ENCODE results near the gene RHBG. TPM values are rescaled to one million over a fixed set of nuclear protein-coding genes. Genes with fewer than 3 reads are reported as not detected.

Gene RHBG
- total RNA-seq, 4 donors from 2014 or later: not detected

DNA sequence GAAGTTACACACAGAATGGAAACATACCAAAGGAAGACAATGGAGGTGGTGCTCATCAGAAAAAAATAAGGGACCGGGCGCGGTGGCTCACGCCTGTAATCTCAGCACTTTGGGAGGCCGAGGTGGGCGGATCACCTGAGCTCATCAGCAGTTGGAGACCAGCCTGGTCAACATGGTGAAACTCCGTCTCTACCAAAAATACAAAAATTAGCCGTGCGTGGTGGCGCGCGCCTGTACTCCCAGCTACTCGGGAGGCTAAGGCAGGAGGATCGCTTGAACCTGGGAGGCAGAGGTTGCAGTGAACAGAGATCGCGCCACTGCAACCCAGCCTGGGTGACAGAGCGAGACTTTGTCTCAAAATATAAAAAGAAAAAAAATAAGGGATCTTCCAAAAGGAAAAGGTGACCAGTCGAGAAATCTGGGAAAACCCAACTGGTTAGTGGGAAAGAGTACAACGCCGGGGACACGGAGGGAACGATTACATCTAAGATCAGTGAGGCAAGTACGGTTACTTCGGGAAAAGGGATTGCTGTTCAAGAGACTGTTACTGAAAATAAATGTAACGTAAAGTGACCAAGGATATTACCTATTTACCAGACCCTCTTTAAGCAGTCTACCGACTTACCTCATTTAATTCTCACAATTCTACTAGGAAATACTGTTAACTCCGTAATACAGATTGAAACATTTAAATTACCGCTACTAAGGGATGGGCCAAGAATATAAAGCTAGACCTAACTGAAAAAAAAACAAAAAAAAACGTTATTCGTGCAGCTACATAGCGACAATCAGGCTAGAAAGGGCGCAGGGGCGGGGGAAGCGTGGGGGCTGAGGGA is 31.7 kb upstream of the RHBG start:
- TF ChIP-seq POLR2A (IDR thresholded peaks at IDR 0.05; ENCODE audit: low read depth) (no peak), POLR2AphosphoS5 (IDR thresholded peaks at IDR 0.05) (no peak)
- TF ChIP-seq, protein P1, sequence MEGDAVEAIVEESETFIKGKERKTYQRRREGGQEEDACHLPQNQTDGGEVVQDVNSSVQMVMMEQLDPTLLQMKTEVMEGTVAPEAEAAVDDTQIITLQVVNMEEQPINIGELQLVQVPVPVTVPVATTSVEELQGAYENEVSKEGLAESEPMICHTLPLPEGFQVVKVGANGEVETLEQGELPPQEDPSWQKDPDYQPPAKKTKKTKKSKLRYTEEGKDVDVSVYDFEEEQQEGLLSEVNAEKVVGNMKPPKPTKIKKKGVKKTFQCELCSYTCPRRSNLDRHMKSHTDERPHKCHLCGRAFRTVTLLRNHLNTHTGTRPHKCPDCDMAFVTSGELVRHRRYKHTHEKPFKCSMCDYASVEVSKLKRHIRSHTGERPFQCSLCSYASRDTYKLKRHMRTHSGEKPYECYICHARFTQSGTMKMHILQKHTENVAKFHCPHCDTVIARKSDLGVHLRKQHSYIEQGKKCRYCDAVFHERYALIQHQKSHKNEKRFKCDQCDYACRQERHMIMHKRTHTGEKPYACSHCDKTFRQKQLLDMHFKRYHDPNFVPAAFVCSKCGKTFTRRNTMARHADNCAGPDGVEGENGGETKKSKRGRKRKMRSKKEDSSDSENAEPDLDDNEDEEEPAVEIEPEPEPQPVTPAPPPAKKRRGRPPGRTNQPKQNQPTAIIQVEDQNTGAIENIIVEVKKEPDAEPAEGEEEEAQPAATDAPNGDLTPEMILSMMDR (IDR thresholded peaks at IDR 0.05): no peak
- no peaks in the 10 kb centered on the region for H3K9me3 ChIP-seq
- intact Hi-C loops (cut with DNase I): no loop called here
- peaks cover 18 to 35% (median 33%) of the 10 kb centered on the region in 4 donors for H3K36me3 ChIP-seq
- H3K27me3 ChIP-seq: no peaks in the 10 kb centered on the region
- peaks cover 19 to 29% (median 25%) of the 10 kb centered on the region in 4 donors for H3K4me1 ChIP-seq
- no peak for DNase-seq (ENCODE audit: extremely low spot score)
- H3K4me3 ChIP-seq: peak overlapping the region; percentile 78 to 94 (median 88)
- 40% methylated on average over 34 of the region's 34 CpGs for WGBS
- H3K27ac ChIP-seq (replicated peaks in 1 of 4): peak overlapping the region; percentile 82 to 90 (median 89)

DNA sequence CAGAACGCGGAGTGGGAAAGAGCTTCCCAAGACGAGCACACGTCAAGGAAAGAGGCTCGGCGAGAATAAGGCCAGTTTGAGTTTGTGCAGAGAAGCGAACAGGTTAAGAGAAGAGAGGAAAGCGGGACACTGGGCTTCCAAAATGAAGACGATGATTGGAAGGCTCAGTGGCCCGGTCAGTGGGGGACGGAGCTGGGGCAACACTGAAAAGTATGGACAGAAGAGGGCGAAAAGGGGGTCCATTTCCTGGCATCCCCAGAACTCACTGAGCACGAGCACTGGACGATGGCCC is 31.2 kb upstream of the RHBG start:
- no peak for DNase-seq (ENCODE audit: extremely low spot score)
- H3K4me1 ChIP-seq: peaks cover 19 to 29% (median 25%) of the 10 kb centered on the region in 4 donors
- H3K27me3 ChIP-seq: no peaks in the 10 kb centered on the region
- peak overlapping the region; percentile 78 to 94 (median 88) for H3K4me3 ChIP-seq
- H3K27ac ChIP-seq (replicated peaks in 1 of 4): peak overlapping the region; percentile 82 to 90 (median 89)
- intact Hi-C loops (cut with DNase I): no loop called here
- no peaks in the 10 kb centered on the region for H3K9me3 ChIP-seq
- TF ChIP-seq POLR2AphosphoS5 (IDR thresholded peaks at IDR 0.05): no peak
- no peak for TF ChIP-seq EP300 (IDR thresholded peaks at IDR 0.05)
- TF ChIP-seq POLR2A (IDR thresholded peaks at IDR 0.05; ENCODE audit: low read depth): no peak
- TF ChIP-seq, protein P1 (IDR thresholded peaks at IDR 0.05): no peak
- under 1% methylated on average over 14 of the region's 14 CpGs for WGBS
- H3K36me3 ChIP-seq: peaks cover 12 to 29% (median 28%) of the 10 kb centered on the region in 4 donors

DNA sequence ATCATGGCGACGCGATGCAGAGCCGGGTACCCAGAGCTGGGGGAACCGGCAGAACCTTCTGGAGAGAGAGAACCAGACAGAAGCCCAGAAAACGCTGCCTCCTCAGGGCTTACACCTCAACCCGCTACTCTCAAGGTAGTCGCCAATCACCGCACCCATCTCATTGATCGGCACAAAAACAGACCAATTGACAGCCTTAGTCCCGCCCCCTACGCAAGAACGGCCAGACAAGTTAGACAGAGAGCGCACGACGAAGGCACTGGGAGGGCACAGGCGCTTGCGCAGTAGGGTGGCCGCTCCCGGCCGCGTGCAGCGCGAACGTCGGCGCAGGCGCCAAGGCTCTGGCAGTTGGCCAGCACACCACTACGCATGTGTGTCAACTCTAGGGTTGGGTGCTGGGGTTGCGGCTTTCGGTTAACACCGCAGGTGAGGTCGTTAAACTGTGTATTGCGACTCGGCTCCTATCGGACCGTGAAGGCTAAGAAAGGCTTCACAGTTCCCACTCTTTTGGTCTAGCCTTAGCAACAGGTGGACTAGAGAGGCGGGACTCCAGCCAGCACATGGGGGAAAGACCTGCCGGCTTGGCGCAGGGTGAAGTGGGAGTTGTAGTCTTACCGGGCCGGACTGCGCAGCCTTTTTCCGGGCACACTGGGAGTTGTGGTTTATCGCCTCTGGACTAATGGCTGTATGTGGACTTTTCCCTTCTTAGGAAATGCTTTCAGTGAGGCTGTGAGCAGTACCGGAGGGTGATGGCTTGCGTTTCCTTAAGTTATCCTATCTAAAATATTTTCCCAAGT is 30.6 kb upstream of the RHBG start, which contains the start of the genes CCT3 and TSACC:
Gene CCT3, minus strand, starts transcription at position 113 of the 797 bp plus-strand sequence. Its CDS starts 108 bp downstream, at position 5.
Gene TSACC, plus strand, starts transcription at position 347 of the 797 bp plus-strand sequence. CDS start 1,232 bp downstream, outside the sequence.
- H3K27ac ChIP-seq (replicated peaks in 1 of 4): peak within 1 kb of the TSS; percentile 82 to 90 (median 89)
- DNase-seq (ENCODE audit: extremely low spot score): peak; percentile 100
- peak within 1 kb of the TSS; percentile 78 to 94 (median 88) for H3K4me3 ChIP-seq
- no peak for TF ChIP-seq POLR2A (IDR thresholded peaks at IDR 0.05; ENCODE audit: low read depth)
- TF ChIP-seq EP300 (IDR thresholded peaks at IDR 0.05): no peak
- peak; percentile 87 to 89 for TF ChIP-seq POLR2AphosphoS5 (IDR thresholded peaks at IDR 0.05)
- H3K27me3 ChIP-seq: no peaks in the 10 kb centered on the region
- intact Hi-C loops (cut with DNase I): no loop called here
- WGBS: under 1% methylated on average over 27 of the region's 47 CpGs
- H3K9me3 ChIP-seq: no peaks in the 10 kb centered on the region
- H3K36me3 ChIP-seq: peaks cover 9 to 24% (median 23%) of the 10 kb centered on the region in 4 donors
- peaks cover 19 to 29% (median 25%) of the 10 kb centered on the region in 4 donors for H3K4me1 ChIP-seq

DNA sequence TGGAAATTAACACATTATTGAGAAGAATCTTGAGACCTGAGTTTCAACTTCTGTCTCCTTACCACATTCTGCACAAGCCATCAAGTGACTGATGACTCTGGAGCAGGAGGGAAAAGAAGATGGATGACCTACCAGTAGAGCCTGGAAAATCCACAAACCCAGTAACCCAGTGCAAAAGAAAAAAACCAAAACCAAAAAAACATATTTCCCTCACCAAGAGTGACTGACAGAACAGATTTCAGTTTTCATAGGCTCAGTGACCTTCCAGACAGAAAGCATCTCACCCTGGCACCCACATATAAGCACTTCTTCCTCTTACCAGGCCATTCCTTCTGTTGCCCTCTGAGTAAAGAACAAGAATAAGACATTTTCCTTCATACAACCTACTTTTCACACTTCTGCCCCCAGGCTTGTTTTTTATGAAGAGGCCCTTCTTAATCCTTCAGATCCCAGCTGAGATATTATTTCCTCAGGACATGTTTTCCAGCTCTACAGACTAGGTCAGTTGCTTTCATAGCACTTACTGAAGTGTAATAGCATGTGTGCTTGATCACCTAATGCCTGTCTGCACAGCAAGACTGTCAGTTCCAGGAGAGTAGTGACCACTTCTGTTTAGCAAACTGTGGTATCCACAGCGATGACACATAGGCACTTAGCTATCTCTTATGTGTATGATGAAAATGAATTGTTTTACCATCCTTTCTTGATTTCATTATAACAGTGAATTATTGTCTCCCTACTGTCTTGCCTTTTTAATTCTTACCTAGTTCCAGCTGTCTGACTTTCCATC is 26.6 kb upstream of the RHBG start:
- no peaks in the 10 kb centered on the region for H3K36me3 ChIP-seq
- H3K9me3 ChIP-seq: no peaks in the 10 kb centered on the region
- intact Hi-C loops (cut with DNase I): no loop called here
- 83% methylated on average over 1 of the region's 1 CpG for WGBS
- H3K27ac ChIP-seq (replicated peaks in 1 of 4): no peak overlapping the region
- H3K27me3 ChIP-seq: peaks cover 0 to 8% (median 0%) of the 10 kb centered on the region in 4 donors
- TF ChIP-seq, protein P1 (IDR thresholded peaks at IDR 0.05): no peak
- TF ChIP-seq EP300 (IDR thresholded peaks at IDR 0.05) (no peak), POLR2AphosphoS5 (IDR thresholded peaks at IDR 0.05) (no peak), POLR2A (IDR thresholded peaks at IDR 0.05; ENCODE audit: low read depth) (no peak)
- H3K4me3 ChIP-seq: no peak overlapping the region
- no peak for DNase-seq (ENCODE audit: extremely low spot score)
- H3K4me1 ChIP-seq: peaks cover 0 to 3% (median 2%) of the 10 kb centered on the region in 4 donors
